Fibroblast of lung (primary cell): ENCODE results near the gene TMEM198.

ENCODE experiments used
- CTCF ChIP-seq, 2 donors: IDR thresholded peaks in 1 of 2; conservative IDR thresholded peaks in 1 of 2; 1 replicate in 1 of 2; 2 replicates in 1 of 2; pipeline ENCODE4 v1.5.1; 2011 to 2012; ENCODE audit warnings: low read length in 2 of 2, control low read depth in 1 of 2, inconsistent platforms in 1 of 2, low read depth in 1 of 2, mild to moderate bottlenecking in 1 of 2
- EZH2 ChIP-seq: IDR thresholded peaks from 2 replicates; pipeline ENCODE4 v1.5.1; 2012; ENCODE audit warnings: low read length, control low read depth, mild to moderate bottlenecking; ENCODE audit errors: missing control alignments

- no peak for TF ChIP-seq CTCF (conservative IDR thresholded peaks at IDR 0.05 in 1 of 2, IDR thresholded peaks at IDR 0.05 in 1 of 2; ENCODE audit: low read depth in 1 of 2, low read length in 2 of 2)
- TF ChIP-seq EZH2, result no peak
These were observed 35.4 kb upstream of the TMEM198 start for GRCh38 chr2:219508444-219508734.
